ENCODE results near the gene POU2AF2.
"Not testable (repeated sequence)": the region's sequence is repeated elsewhere in the genome, so short reads cannot be mapped to it uniquely, and the experiment has no call there.

POU2AF2 gene

GRCh38 chr11:111285189-111286091 lies 39.9 kb downstream of the POU2AF2 start:
- no peaks in the 10 kb centered on the region for H3K36me3 ChIP-seq (ENCODE audit: control insufficient read depth, low read length)
- no peak for TF ChIP-seq EZH2phosphoT487 (IDR thresholded peaks at IDR 0.05; ENCODE audit: borderline replicate concordance, low read length)
- TF ChIP-seq, protein P1, sequence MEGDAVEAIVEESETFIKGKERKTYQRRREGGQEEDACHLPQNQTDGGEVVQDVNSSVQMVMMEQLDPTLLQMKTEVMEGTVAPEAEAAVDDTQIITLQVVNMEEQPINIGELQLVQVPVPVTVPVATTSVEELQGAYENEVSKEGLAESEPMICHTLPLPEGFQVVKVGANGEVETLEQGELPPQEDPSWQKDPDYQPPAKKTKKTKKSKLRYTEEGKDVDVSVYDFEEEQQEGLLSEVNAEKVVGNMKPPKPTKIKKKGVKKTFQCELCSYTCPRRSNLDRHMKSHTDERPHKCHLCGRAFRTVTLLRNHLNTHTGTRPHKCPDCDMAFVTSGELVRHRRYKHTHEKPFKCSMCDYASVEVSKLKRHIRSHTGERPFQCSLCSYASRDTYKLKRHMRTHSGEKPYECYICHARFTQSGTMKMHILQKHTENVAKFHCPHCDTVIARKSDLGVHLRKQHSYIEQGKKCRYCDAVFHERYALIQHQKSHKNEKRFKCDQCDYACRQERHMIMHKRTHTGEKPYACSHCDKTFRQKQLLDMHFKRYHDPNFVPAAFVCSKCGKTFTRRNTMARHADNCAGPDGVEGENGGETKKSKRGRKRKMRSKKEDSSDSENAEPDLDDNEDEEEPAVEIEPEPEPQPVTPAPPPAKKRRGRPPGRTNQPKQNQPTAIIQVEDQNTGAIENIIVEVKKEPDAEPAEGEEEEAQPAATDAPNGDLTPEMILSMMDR (IDR thresholded peaks at IDR 0.05; ENCODE audit: low read depth, low read length, poor library complexity, severe bottlenecking): no peak
- H3K27me3 ChIP-seq (ENCODE audit: control insufficient read depth, low read length): no peaks in the 10 kb centered on the region
- H3K4me1 ChIP-seq (ENCODE audit: control insufficient read depth, low read length): peaks cover 21% of the 10 kb centered on the region
- H3K9me3 ChIP-seq (ENCODE audit: control insufficient read depth, insufficient read depth, low read length): no peaks in the 10 kb centered on the region
- H3K27ac ChIP-seq (ENCODE audit: low read depth, low read length): no peak overlapping the region
- H3F3A ChIP-seq (ENCODE audit: control insufficient read depth, insufficient read depth): no peaks in the 10 kb centered on the region
- H4K20me1 ChIP-seq (ENCODE audit: control insufficient read depth, insufficient read depth, low read depth, low read length): no peaks in the 10 kb centered on the region
- H3K4me3 ChIP-seq (ENCODE audit: low read length): no peak overlapping the region
- H3K79me2 ChIP-seq (ENCODE audit: control insufficient read depth, low read length): no peaks in the 10 kb centered on the region
- H3K9me2 ChIP-seq (replicated peaks; ENCODE audit: control insufficient read depth, low read length): no peaks in the 10 kb centered on the region
- H3K4me2 ChIP-seq (ENCODE audit: low read length): no peak overlapping the region

- H3K4me3 ChIP-seq (ENCODE audit: low read length): no peak overlapping the region
- no peak overlapping the region for H3K27ac ChIP-seq (ENCODE audit: low read depth, low read length)
- no peaks in the 10 kb centered on the region for H3K9me3 ChIP-seq (ENCODE audit: control insufficient read depth, insufficient read depth, low read length)
- 0 out of 2 replicates have a peak, but pooled peaks cover 3% of the 10 kb centered on the region for H3K4me1 ChIP-seq (ENCODE audit: control insufficient read depth, low read length)
- H3F3A ChIP-seq (ENCODE audit: control insufficient read depth, insufficient read depth): no peaks in the 10 kb centered on the region
- H3K79me2 ChIP-seq (ENCODE audit: control insufficient read depth, low read length): no peaks in the 10 kb centered on the region
- H3K9me2 ChIP-seq (replicated peaks; ENCODE audit: control insufficient read depth, low read length): no peaks in the 10 kb centered on the region
- no peaks in the 10 kb centered on the region for H3K27me3 ChIP-seq (ENCODE audit: control insufficient read depth, low read length)
- H4K20me1 ChIP-seq (ENCODE audit: control insufficient read depth, insufficient read depth, low read depth, low read length): no peaks in the 10 kb centered on the region
- no peak overlapping the region for H3K4me2 ChIP-seq (ENCODE audit: low read length)
- H3K36me3 ChIP-seq (ENCODE audit: control insufficient read depth, low read length): no peaks in the 10 kb centered on the region
- TF ChIP-seq, protein P1 (IDR thresholded peaks at IDR 0.05; ENCODE audit: low read depth, low read length, poor library complexity, severe bottlenecking): no peak
- TF ChIP-seq EZH2phosphoT487 (IDR thresholded peaks at IDR 0.05; ENCODE audit: borderline replicate concordance, low read length): no peak
These were observed 46.2 kb downstream of the POU2AF2 start for GRCh38 chr11:111291764-111292163.

- H3K27ac ChIP-seq (ENCODE audit: low read depth, low read length); H3K4me3 ChIP-seq (ENCODE audit: low read length); H3K79me2 ChIP-seq (ENCODE audit: control insufficient read depth, low read length); H3K9me2 ChIP-seq (replicated peaks; ENCODE audit: control insufficient read depth, low read length); H3K9me3 ChIP-seq (ENCODE audit: control insufficient read depth, insufficient read depth, low read length); H3K36me3 ChIP-seq (ENCODE audit: control insufficient read depth, low read length); H4K20me1 ChIP-seq (ENCODE audit: control insufficient read depth, insufficient read depth, low read depth, low read length); H3F3A ChIP-seq (ENCODE audit: control insufficient read depth, insufficient read depth); H3K4me2 ChIP-seq (ENCODE audit: low read length); H3K4me1 ChIP-seq (ENCODE audit: control insufficient read depth, low read length); H3K27me3 ChIP-seq (ENCODE audit: control insufficient read depth, low read length): not testable (repeated sequence)
These were observed 46.9 kb downstream of the POU2AF2 start for GRCh38 chr11:111292408-111292807.

- Histone ChIP-seq H3K27ac (ENCODE audit: low read depth, low read length) (no peak overlapping the region), H3K4me2 (ENCODE audit: low read length) (no peak overlapping the region), H3K27me3 (ENCODE audit: control insufficient read depth, low read length) (peaks cover 26% of the 10 kb centered on the region), H4K20me1 (ENCODE audit: control insufficient read depth, insufficient read depth, low read depth, low read length) (no peaks in the 10 kb centered on the region), H3K36me3 (ENCODE audit: control insufficient read depth, low read length) (no peaks in the 10 kb centered on the region), H3K4me3 (ENCODE audit: low read length) (no peak overlapping the region), H3K9me3 (ENCODE audit: control insufficient read depth, insufficient read depth, low read length) (no peaks in the 10 kb centered on the region), H3F3A (ENCODE audit: control insufficient read depth, insufficient read depth) (no peaks in the 10 kb centered on the region), H3K4me1 (ENCODE audit: control insufficient read depth, low read length) (peaks cover 11% of the 10 kb centered on the region), H3K79me2 (ENCODE audit: control insufficient read depth, low read length) (no peaks in the 10 kb centered on the region), H3K9me2 (replicated peaks; ENCODE audit: control insufficient read depth, low read length) (no peaks in the 10 kb centered on the region)
- no peak for TF ChIP-seq EZH2phosphoT487 (IDR thresholded peaks at IDR 0.05; ENCODE audit: borderline replicate concordance, low read length)
- TF ChIP-seq, protein P1 (IDR thresholded peaks at IDR 0.05; ENCODE audit: low read depth, low read length, poor library complexity, severe bottlenecking): no peak
These were observed 50.7 kb downstream of the POU2AF2 start for GRCh38 chr11:111296196-111296595.
